Stimulated activated CD8-positive, alpha-beta memory T cell treated with anti-CD3 and anti-CD28 coated beads, Interleukin-4, amount 100 ng/mL, for 24 hours (primary cell): Measurements from ENCODE around the gene MGME1.
"Not testable (repeated sequence)": the region's sequence is repeated elsewhere in the genome, so short reads cannot be mapped to it uniquely, and the experiment has no call there.

ENCODE experiments used
- DNase-seq: peaks from one replicate; pipeline ENCODE4 v3.0.0-alpha.2; 2020; ENCODE audit warnings: low read depth

The MGME1 gene

DNA sequence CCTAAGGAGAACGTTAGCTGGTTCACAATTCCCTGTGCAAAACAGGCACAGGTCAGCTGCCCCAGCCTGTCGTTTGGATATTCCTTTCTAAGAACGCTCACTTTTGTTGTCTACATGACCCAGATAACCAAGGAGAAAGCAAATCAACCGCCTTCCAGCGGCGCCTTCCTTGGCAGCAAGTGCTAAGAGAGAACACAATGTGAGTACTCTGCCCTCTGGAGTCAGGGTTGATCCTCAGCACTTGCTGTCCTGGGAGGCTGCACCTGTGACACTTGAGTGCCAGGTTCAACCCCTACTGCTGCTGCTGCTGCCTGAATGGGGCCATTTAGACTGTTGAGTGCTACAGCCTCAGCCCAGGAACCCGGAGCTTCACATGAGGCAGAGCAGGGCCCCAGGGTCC lies 52.1 kb downstream of the MGME1 start:
- no peak for DNase-seq

- no peak for DNase-seq
These were observed 55.8 kb downstream of the MGME1 start for GRCh38 chr20:18024606-18025127.

- DNase-seq = not testable (repeated sequence)
These were observed 58.2 kb downstream of the MGME1 start for GRCh38 chr20:18027011-18027410.

DNA sequence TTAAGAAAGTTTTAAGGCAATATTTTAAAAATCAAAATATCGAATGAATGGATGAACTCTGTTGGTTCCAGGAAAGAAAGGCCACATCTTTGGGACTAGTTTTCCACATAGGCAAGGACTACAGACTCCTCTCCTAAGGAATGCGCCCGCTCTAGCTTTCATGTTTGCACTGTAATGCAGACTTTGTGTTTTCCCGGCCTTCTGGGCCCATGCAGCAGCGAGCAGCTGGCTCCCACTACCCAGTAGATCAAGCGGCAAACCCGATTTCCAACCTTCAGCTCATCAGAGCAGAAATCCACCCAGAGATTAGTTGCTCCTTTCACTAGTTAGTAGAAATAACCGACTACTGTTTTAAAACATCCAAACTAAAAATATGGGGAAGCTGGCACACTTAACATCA lies 61.2 kb downstream of the MGME1 start:
- DNase-seq = no peak

- no peak for DNase-seq
These were observed 62.2 kb downstream of the MGME1 start for GRCh38 chr20:18031050-18031449.

- no peak for DNase-seq
These were observed 63.2 kb downstream of the MGME1 start for GRCh38 chr20:18031888-18032509.

GRCh38 chr20:18032977-18033892 lies 64.4 kb downstream of the MGME1 start:
- DNase-seq = no peak

DNA sequence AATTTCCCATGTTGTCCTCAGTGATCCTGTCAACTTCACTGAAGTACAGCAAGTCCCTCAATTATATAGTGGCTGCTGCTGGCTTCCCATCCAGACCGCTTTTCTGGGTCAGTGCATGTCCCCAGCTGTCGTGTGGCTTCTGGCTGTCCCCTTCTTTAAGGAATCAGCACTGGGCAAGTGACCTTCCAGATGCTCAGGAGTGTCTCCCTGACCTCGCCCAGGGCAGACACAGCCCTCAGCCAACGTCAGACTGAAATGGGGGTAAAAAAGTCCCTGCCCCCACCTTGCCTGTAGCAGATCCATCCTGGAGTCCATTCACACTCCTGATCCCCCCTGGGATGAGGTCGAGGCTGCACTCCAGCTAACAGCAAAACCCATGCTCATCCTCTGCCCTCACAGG lies 65.2 kb downstream of the MGME1 start:
- no peak for DNase-seq

DNA sequence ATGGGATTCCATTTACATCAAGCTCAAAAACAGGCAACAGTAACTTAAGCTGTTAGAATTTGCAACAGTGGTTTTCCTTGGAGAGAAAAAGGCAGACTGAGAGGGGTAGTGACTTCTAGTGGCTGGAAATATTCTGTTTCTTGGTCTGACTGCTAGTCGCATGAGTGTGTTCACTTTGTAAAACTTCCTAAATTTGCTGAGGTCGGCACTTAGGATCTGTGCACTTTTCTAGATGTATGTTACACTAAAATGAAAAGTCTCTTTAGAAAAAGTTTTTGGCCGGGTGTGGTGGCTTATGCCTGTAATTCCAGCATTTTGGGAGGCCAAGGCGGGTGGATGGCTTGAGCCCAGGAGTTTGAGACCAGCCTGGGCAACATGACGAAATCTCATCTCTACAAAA lies 70.2 kb downstream of the MGME1 start:
- DNase-seq = no peak
